DND-41 (cell line): Measurements from ENCODE around the gene SCN8A.

Source experiments
- ATAC-seq: fragments of 200-7000 bp; cut with Tn5 transposase; 3 replicates; pipeline ENCODE4 v1.9.1; 2021; ENCODE audit warnings: low read depth; ENCODE audit not compliant: insufficient read depth
- DNase-seq: peaks from one replicate; pipeline ENCODE4 v3.0.0-alpha.2; 2020
- H2AFZ ChIP-seq: 2 replicates; pipeline ENCODE4 v1.6.0; 2012; ENCODE audit warnings: low read depth, low read length
- H3K27ac ChIP-seq: 2 replicates; pipeline ENCODE4 v1.5.1; 2012; ENCODE audit warnings: low read length, inconsistent platforms
- H3K27me3 ChIP-seq: fragments of 200-600 bp; sonication (generic); 2 replicates; pipeline ENCODE4 v1.6.0; 2012; ENCODE audit warnings: low read length, mild to moderate bottlenecking, inconsistent platforms; ENCODE audit not compliant: insufficient read depth, poor library complexity
- H3K36me3 ChIP-seq: 2 replicates; pipeline ENCODE4 v1.5.1; 2012; ENCODE audit warnings: low read length, inconsistent platforms; ENCODE audit not compliant: insufficient read depth
- H3K4me1 ChIP-seq: 2 replicates; pipeline ENCODE4 v1.5.1; 2012; ENCODE audit warnings: mild to moderate bottlenecking, low read length; ENCODE audit not compliant: insufficient read depth
- H3K4me2 ChIP-seq: 2 replicates; pipeline ENCODE4 v1.6.0; 2012; ENCODE audit warnings: mild to moderate bottlenecking, moderate library complexity, low read length, inconsistent platforms; ENCODE audit not compliant: insufficient read depth
- H3K4me3 ChIP-seq, 2 experiments: fragments of 200-600 bp in 1 of 2; shearing (Covaris generic) in 1 of 2; 2 replicates each; pipeline ENCODE4 v1.5.1; 2012 to 2016; ENCODE audit warnings: inconsistent platforms in 2 of 2, low read length in 2 of 2, mild to moderate bottlenecking in 2 of 2, low read depth in 1 of 2, moderate library complexity in 1 of 2
- H3K79me2 ChIP-seq: 2 replicates; pipeline ENCODE4 v1.6.0; 2012; ENCODE audit warnings: low read length, inconsistent platforms; ENCODE audit not compliant: insufficient read depth
- H3K9ac ChIP-seq: 2 replicates; pipeline ENCODE4 v1.6.0; 2012; ENCODE audit warnings: low read depth, mild to moderate bottlenecking, inconsistent platforms, low read length, moderate library complexity
- H3K9me3 ChIP-seq: 2 replicates; pipeline ENCODE4 v1.5.1; 2012; ENCODE audit warnings: low read length, moderate library complexity, mild to moderate bottlenecking, inconsistent platforms; ENCODE audit not compliant: insufficient read depth, severe bottlenecking
- H4K20me1 ChIP-seq: 2 replicates; pipeline ENCODE4 v1.6.0; 2012; ENCODE audit warnings: low read length; ENCODE audit not compliant: insufficient read depth
- CTCF ChIP-seq: IDR thresholded peaks from 2 replicates; pipeline ENCODE4 v1.5.1; 2012; ENCODE audit warnings: borderline replicate concordance, low read length, moderate library complexity, mild to moderate bottlenecking; ENCODE audit not compliant: poor library complexity, severe bottlenecking; ENCODE audit errors: extremely low read depth
- EZH2 ChIP-seq: IDR thresholded peaks from 3 replicates; pipeline ENCODE4 v1.6.1; 2012; ENCODE audit warnings: borderline replicate concordance, low read depth, mild to moderate bottlenecking, moderate library complexity, low read length, inconsistent platforms; ENCODE audit not compliant: severe bottlenecking

The SCN8A gene

GRCh38 chr12:51630986-51631385, 40.0 kb downstream of the SCN8A start:
- peaks cover 12% of the 10 kb centered on the region for H3K79me2 ChIP-seq
- H3K4me2 ChIP-seq, result no peak overlapping the region
- H3K4me3 ChIP-seq, result no peak overlapping the region
- no peaks in the 10 kb centered on the region for H3K4me1 ChIP-seq
- ATAC-seq (no peak), DNase-seq (no peak)
- no peak overlapping the region for H3K27ac ChIP-seq
- H3K27me3 ChIP-seq, result no peaks in the 10 kb centered on the region
- H3K9ac ChIP-seq, result no peak overlapping the region
- H2AFZ ChIP-seq, result no peak overlapping the region
- H4K20me1 ChIP-seq, result no peaks in the 10 kb centered on the region; the same call in 1 of the 2 replicates
- H3K36me3 ChIP-seq, result no peaks in the 10 kb centered on the region
- H3K9me3 ChIP-seq, result no peaks in the 10 kb centered on the region
- TF ChIP-seq EZH2 (no peak), CTCF (no peak)

DNA sequence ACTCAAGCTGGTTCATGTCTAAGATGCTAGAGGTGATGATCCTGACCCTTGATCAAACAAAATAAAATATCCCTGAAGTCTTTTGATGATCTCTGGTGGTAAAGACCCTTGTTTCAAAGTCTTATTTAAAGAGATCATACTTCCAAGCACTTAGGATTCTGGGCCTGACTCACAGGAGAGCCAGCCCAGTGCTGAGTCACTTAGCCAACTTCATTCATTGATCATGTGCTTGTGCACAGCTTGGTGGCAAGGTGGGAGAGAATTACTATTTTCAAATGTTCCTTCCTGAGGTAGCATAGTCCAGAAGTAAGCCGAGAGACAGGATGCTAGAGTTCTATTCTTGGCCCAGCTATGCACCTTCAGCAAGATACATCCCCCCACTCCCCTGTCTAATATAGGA, 40.6 kb downstream of the SCN8A start:
- H3K27ac ChIP-seq, result no peak overlapping the region
- H3K4me2 ChIP-seq, result no peak overlapping the region
- no peak for DNase-seq

GRCh38 chr12:51632623-51633022, 41.6 kb downstream of the SCN8A start:
- Histone ChIP-seq H3K4me2 (no peak overlapping the region), H3K27me3 (no peaks in the 10 kb centered on the region), H3K9me3 (no peaks in the 10 kb centered on the region), H4K20me1 (no peaks in the 10 kb centered on the region; the same call in 1 of the 2 replicates), H3K4me3 (no peak overlapping the region), H3K9ac (no peak overlapping the region), H3K27ac (no peak overlapping the region), H3K4me1 (no peaks in the 10 kb centered on the region), H2AFZ (no peak overlapping the region), H3K79me2 (peaks cover 12% of the 10 kb centered on the region), H3K36me3 (no peaks in the 10 kb centered on the region)
- DNase-seq, result no peak
- no peak for ATAC-seq
- TF ChIP-seq CTCF, result no peak
- TF ChIP-seq EZH2, result no peak

More for the DNA sequence above, 40.6 kb downstream of the SCN8A start:
- no peak overlapping the region for H3K4me3 ChIP-seq
- H3K27me3 ChIP-seq, result no peaks in the 10 kb centered on the region
- peaks cover 12% of the 10 kb centered on the region for H3K79me2 ChIP-seq
- H3K9ac ChIP-seq, result no peak overlapping the region
- no peaks in the 10 kb centered on the region for H3K36me3 ChIP-seq
- no peaks in the 10 kb centered on the region for H3K4me1 ChIP-seq
- no peak overlapping the region for H2AFZ ChIP-seq
- ATAC-seq, result no peak
- no peak for TF ChIP-seq CTCF
- TF ChIP-seq EZH2, result no peak
- no peaks in the 10 kb centered on the region for H3K9me3 ChIP-seq
- H4K20me1 ChIP-seq, result no peaks in the 10 kb centered on the region; the same call in 1 of the 2 replicates

GRCh38 chr12:51635346-51635745, 44.3 kb downstream of the SCN8A start:
- TF ChIP-seq EZH2, result no peak
- no peak for TF ChIP-seq CTCF
- Histone ChIP-seq H3K79me2 (peaks cover 5% of the 10 kb centered on the region; the same call in 1 of the 2 replicates), H3K9me3 (no peaks in the 10 kb centered on the region), H3K27ac (no peak overlapping the region), H3K4me2 (no peak overlapping the region), H3K4me3 (no peak overlapping the region), H3K36me3 (no peaks in the 10 kb centered on the region), H2AFZ (no peak overlapping the region), H4K20me1 (no peaks in the 10 kb centered on the region; the same call in 1 of the 2 replicates), H3K27me3 (no peaks in the 10 kb centered on the region), H3K9ac (no peak overlapping the region), H3K4me1 (no peaks in the 10 kb centered on the region)
- no peak for DNase-seq
- no peak for ATAC-seq
